ENCODE data around the gene GPATCH2L. TPM values are rescaled to one million over a fixed set of nuclear protein-coding genes. Genes with fewer than 3 reads are reported as not detected.

GPATCH2L gene
- total RNA-seq, 1 donor: 59.2 TPM

DNA sequence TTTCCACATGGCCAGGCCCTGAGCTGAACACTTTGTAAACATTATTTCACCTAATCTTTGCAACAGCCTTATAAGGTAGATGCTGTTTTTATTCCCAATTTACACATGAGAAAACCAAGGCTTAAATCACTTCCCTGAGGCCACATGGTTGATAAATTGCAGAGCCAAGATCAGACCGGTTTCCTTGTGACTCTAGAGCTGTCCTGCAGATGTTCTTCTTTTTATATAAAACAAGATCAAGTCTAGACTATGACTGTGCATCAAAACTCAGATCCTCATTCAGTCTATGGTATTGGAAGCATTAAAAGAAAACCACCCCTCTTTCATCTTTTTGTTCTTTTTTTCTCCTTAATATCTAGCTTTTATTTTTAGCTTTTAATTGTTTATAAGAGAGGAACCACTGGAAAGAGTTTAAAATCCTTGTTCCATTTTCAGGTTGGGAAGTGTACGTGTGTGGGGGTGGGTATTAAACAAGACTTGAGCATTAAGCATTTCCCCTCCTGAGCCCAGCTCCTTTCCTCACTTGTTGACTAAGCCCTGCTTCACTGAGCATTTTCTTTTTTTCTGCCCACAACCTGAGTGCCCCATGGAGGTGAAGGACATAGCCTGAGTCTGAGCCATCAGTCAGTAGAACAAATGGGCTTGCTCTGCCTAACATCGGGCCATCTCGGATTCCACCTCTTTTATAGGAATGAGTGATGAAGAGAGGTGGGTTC lies 45.4 kb downstream of the GPATCH2L start:
- no peak overlapping the region for H3K4me3 ChIP-seq (ENCODE audit: low read depth, low read length)
- DNase-seq (ENCODE audit: low read depth): no peak
- TF ChIP-seq, protein P1, sequence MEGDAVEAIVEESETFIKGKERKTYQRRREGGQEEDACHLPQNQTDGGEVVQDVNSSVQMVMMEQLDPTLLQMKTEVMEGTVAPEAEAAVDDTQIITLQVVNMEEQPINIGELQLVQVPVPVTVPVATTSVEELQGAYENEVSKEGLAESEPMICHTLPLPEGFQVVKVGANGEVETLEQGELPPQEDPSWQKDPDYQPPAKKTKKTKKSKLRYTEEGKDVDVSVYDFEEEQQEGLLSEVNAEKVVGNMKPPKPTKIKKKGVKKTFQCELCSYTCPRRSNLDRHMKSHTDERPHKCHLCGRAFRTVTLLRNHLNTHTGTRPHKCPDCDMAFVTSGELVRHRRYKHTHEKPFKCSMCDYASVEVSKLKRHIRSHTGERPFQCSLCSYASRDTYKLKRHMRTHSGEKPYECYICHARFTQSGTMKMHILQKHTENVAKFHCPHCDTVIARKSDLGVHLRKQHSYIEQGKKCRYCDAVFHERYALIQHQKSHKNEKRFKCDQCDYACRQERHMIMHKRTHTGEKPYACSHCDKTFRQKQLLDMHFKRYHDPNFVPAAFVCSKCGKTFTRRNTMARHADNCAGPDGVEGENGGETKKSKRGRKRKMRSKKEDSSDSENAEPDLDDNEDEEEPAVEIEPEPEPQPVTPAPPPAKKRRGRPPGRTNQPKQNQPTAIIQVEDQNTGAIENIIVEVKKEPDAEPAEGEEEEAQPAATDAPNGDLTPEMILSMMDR (IDR thresholded peaks at IDR 0.05; ENCODE audit: insufficient read depth, low read depth, low read length): no peak

DNA sequence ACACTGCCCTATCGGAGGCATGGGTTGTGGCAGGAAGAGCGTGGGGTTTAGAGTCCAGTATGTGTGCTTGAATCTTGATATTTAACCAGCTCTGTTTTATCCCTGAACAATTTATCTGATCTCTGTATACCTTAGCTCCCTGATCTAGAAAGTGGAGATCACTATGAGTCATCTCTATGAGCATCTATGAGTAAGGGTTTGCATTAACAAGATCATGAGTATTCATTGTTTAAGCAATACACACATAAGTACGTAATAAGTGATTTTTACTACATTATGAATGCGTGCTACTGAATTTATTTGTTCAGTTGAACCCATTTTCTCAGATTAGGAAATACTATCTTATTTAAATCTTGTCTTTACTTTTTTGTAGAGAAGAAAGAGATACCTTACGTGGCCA lies 49.4 kb downstream of the GPATCH2L start:
- DNase-seq (ENCODE audit: low read depth): peak; percentile 59
- TF ChIP-seq, protein P1 (IDR thresholded peaks at IDR 0.05; ENCODE audit: insufficient read depth, low read depth, low read length): no peak
- no peak overlapping the region for H3K4me3 ChIP-seq (ENCODE audit: low read depth, low read length)

DNA sequence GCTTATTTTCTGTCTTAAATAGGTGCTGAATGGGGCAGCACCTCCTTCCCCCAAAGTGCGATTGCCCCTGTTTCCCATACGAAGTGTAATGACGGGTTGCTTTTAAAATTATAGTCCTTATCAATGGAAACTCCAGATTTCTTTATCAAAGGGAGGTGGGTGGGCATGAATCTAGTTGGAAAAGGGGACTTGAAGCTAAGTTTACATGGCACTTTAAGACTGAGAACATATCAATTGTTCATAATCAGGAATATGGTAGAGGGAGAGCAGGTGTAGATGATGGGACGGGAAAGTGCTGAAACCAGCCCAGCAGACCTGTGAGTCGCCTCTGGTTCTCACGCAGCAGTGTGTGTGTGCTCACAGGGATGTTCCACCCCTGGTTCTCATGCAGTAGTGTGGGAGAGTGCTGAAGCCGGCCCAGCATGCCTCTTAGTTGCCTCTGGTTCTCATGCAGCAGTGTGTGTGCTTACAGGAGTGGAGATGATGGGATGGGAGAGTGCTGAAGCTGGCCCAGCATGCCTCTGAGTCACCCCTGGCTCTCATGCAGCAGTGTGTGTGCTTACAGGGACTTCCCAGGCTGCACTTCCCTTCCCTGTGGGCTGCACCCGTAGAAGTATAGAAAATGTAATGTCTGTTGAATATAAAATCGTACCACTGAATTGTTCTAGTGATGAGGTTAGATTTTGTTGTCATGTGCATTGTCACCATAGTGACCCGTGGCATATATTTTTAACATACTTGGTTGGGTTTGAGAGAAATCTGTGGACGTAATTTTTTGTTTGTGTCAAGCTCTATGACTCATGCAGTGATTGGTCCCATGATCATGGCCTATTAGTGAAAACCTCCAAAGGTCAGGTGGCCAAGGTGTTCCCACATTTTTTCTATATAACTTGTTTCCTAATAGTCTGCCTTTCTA lies 51.6 kb downstream of the GPATCH2L start:
- TF ChIP-seq, protein P1 (IDR thresholded peaks at IDR 0.05; ENCODE audit: insufficient read depth, low read depth, low read length): no peak
- DNase-seq (ENCODE audit: low read depth): peak; percentile 91
- H3K4me3 ChIP-seq (ENCODE audit: low read depth, low read length): no peak overlapping the region

DNA sequence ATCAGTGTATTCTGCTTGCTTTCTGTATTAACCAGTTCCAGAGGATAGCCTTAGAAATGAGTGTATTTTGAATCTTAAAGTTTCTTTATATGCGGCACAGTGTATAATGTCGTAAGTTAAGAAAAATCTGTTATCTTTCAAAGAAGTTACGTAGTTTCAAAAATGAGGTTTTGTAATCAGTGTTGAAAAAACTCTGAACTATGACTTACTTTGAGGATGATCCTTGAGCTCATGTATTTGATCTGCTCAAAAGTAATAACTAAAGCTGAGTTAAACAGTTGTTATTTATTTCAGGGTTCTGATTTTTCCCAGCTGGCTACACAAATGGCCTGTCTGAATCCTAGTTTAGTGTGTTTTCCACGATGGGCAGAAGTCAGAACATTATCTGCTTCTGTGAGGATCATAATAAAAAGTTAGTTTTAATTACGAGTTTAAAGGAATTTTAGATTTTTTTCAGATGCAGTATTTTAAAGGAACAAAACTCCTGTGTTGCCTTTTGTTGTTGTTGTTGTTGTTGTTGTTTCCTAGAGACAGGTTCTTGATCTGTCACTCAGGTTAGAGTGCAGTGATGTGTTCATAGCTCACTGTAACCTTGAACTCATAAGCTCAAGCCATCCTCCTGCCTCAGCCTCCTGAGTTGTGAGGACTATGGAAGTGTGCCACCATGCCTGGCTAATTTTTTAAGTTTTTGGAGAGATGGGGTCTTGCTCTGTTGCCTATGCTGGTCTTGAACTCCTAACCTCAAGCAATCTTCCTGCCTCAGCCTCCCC lies 52.9 kb downstream of the GPATCH2L start:
- DNase-seq (ENCODE audit: low read depth): peak; percentile 53
- H3K4me3 ChIP-seq (ENCODE audit: low read depth, low read length): no peak overlapping the region
- TF ChIP-seq, protein P1 (IDR thresholded peaks at IDR 0.05; ENCODE audit: insufficient read depth, low read depth, low read length): no peak

DNA sequence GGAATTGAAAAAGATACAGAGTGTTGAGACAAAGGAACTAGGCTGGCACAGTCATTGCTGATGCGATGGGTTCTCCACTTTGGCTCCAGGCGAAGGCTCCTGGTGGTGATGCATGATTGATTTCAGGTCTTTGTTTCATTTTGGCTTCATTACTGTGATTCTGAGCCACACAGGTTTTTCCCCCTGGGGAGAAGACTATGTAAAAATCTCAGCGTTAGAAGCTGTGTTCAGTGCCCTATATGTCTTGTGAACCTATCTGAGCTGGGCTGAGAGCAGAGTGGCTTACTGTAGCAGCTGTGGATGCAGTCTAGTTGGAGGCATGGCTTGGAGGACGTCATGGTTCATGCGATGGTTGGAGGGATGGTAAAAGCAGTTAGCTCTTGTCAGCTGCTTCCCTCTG lies 54.0 kb downstream of the GPATCH2L start:
- DNase-seq (ENCODE audit: low read depth): no peak
- no peak overlapping the region for H3K4me3 ChIP-seq (ENCODE audit: low read depth, low read length)
- TF ChIP-seq, protein P1 (IDR thresholded peaks at IDR 0.05; ENCODE audit: insufficient read depth, low read depth, low read length): no peak

DNA sequence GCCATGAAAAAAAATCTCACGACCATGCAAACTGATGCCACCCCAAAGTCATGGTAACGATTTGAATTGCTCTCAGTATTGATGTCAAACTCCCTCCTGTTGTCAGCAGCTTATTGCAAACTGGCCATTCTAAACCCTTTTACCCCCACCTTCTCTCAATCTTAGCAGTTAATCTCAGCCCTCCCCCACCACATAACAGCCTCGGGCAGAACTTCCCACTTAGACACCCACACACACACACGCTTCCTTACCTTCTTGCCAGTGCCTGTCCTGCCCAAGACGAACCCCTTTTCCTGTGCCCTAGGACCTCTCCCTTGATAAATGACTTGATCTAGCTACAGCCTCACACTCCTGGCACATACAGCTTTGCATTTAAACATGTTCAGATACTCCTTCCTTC lies 56.6 kb downstream of the GPATCH2L start:
- DNase-seq (ENCODE audit: low read depth): no peak
- TF ChIP-seq, protein P1 (IDR thresholded peaks at IDR 0.05; ENCODE audit: insufficient read depth, low read depth, low read length): no peak
- no peak overlapping the region for H3K4me3 ChIP-seq (ENCODE audit: low read depth, low read length)
